ENCODE results near the gene DCAKD.

GRCh38 chr17:45046537-45047125 is 4.8 kb downstream of the DCAKD start:
- TF ChIP-seq CTCF (IDR thresholded peaks at IDR 0.05) (no peak), POLR2A (IDR thresholded peaks at IDR 0.05) (no peak)

Data from uterus (tissue), 2 donors.